A673 (cell line): ENCODE data around the gene DGKA. TPM values are rescaled to one million over a fixed set of nuclear protein-coding genes. Genes with fewer than 3 reads are reported as not detected.
A peak's percentile ranks its signal among the peaks of the same experiment; 100 is the strongest.

ENCODE experiments used
- BruUV-seq: library from RNA; stranded (reverse); fragments of 400-500 nt; replicated peaks from 2 replicates; lab custom pipeline; 2021; lab: Mats Ljungman, UMichigan
- CTCF ChIA-PET: fragments of 300-600 bp; sonication (Branson Sonifier 250); formaldehyde crosslinking; loops from one replicate; lab custom pipeline; 2022; ENCODE audit warnings: antibody characterized with exemption; lab: Charles Lee
- POLR2A ChIA-PET: fragments of 300-600 bp; sonication (Branson Sonifier 250); formaldehyde crosslinking; loops from one replicate; lab custom pipeline; 2022; ENCODE audit warnings: antibody characterized with exemption; ENCODE audit not compliant: low non-redundant PET; lab: Charles Lee
- DNase-seq: peaks from one replicate; pipeline ENCODE4 v3.0.0-alpha.2; 2015; ENCODE audit warnings: low spot score
- H3K27ac ChIP-seq: fragments of 200-600 bp; sonication (generic); 2 replicates; pipeline ENCODE4 v1.5.1; 2016; ENCODE audit warnings: mixed run types, low read depth, mild to moderate bottlenecking, mixed read lengths, antibody characterized with exemption, low read length; ENCODE audit not compliant: poor library complexity, severe bottlenecking
- H3K27me3 ChIP-seq: fragments of 200-600 bp; sonication (generic); replicated peaks from 2 replicates; pipeline ENCODE4 v1.6.1; 2017; ENCODE audit warnings: mixed run types, low read depth, mild to moderate bottlenecking, mixed read lengths, antibody characterized with exemption, low read length; ENCODE audit not compliant: insufficient read depth, poor library complexity
- H3K36me3 ChIP-seq: fragments of 200-600 bp; sonication (generic); 2 replicates; pipeline ENCODE4 v1.6.1; 2016; ENCODE audit warnings: mixed run types, mild to moderate bottlenecking, mixed read lengths, antibody characterized with exemption, low read length; ENCODE audit not compliant: insufficient read depth, poor library complexity, severe bottlenecking
- H3K4me1 ChIP-seq: fragments of 200-600 bp; sonication (generic); 2 replicates; pipeline ENCODE4 v1.6.1; 2017; ENCODE audit warnings: mixed run types, mild to moderate bottlenecking, mixed read lengths, antibody characterized with exemption, low read length; ENCODE audit not compliant: insufficient read depth, poor library complexity, severe bottlenecking
- H3K4me3 ChIP-seq: fragments of 200-600 bp; sonication (generic); 2 replicates; pipeline ENCODE4 v1.5.1; 2016; ENCODE audit warnings: low read depth, mixed run types, mild to moderate bottlenecking, mixed read lengths, low read length; ENCODE audit not compliant: poor library complexity, severe bottlenecking
- H3K9me3 ChIP-seq: fragments of 200-600 bp; sonication (generic); 2 replicates; pipeline ENCODE4 v1.6.1; 2016; ENCODE audit warnings: mixed run types, low read depth, mild to moderate bottlenecking, mixed read lengths, antibody characterized with exemption, low read length; ENCODE audit not compliant: poor library complexity, severe bottlenecking
- EZH2 ChIP-seq: fragments of 200-600 bp; sonication (generic); IDR thresholded peaks from 2 replicates; pipeline ENCODE4 v1.6.1; 2017; ENCODE audit warnings: borderline replicate concordance, low read depth, mild to moderate bottlenecking, mixed read lengths, antibody characterized with exemption, low read length; ENCODE audit not compliant: poor library complexity, severe bottlenecking
- intact Hi-C: fragments of 100-400 bp; cut with micrococcal nuclease; formaldehyde crosslinking; loops from one replicate; pipeline ENCODE4 v1.10.0; 2022; ENCODE audit not compliant: unreplicated experiment
- total RNA-seq: library from RNA; stranded (reverse); gene quantifications from 2 replicates; pipeline ENCODE4 v1.2.3, GENCODE V29; 2021
- TF ChIP-seq, protein P1 (sequence below): fragments of 300-800, 200-600 bp; sonication (generic); conservative IDR thresholded peaks from 2 replicates; pipeline ENCODE4 v1.5.1; 2017; ENCODE audit warnings: low read depth, mild to moderate bottlenecking, antibody characterized with exemption, low read length, moderate library complexity, mixed read lengths

DGKA gene
- total RNA-seq, 1 experiment from 2014 or later = 10.1 TPM

- peaks cover 26% of the 10 kb centered on the region for H3K4me1 ChIP-seq
- DNase-seq = no peak
- H3K27me3 ChIP-seq = no peaks in the 10 kb centered on the region
- ChIA-PET POLR2A (interaction anchor here (0.7 kb wide), 1 partner anchor 47 kb away, joined by 3 read pairs; the partner anchor contains the start of gene RAB5B), CTCF (interaction anchor here (0.6 to 0.7 kb wide), 5 partner anchors 11 to 96 kb away, joined by 3 to 5 read pairs (median 3); no protein-coding TSS in a partner anchor)
- H3K9me3 ChIP-seq = no peaks in the 10 kb centered on the region
- peak overlapping the region; percentile 95 for H3K27ac ChIP-seq
- BruUV-seq = TSS peak; percentile 68
- TF ChIP-seq, protein P1, sequence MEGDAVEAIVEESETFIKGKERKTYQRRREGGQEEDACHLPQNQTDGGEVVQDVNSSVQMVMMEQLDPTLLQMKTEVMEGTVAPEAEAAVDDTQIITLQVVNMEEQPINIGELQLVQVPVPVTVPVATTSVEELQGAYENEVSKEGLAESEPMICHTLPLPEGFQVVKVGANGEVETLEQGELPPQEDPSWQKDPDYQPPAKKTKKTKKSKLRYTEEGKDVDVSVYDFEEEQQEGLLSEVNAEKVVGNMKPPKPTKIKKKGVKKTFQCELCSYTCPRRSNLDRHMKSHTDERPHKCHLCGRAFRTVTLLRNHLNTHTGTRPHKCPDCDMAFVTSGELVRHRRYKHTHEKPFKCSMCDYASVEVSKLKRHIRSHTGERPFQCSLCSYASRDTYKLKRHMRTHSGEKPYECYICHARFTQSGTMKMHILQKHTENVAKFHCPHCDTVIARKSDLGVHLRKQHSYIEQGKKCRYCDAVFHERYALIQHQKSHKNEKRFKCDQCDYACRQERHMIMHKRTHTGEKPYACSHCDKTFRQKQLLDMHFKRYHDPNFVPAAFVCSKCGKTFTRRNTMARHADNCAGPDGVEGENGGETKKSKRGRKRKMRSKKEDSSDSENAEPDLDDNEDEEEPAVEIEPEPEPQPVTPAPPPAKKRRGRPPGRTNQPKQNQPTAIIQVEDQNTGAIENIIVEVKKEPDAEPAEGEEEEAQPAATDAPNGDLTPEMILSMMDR = no peak
- no peak for TF ChIP-seq EZH2
- H3K4me3 ChIP-seq = peak overlapping the region; percentile 91
- H3K36me3 ChIP-seq = peaks cover 5% of the 10 kb centered on the region
- intact Hi-C loops = loop anchor here (2.0 kb wide), 3 partner anchors 95 to 187 kb away; no protein-coding TSS in a partner anchor
Observed at GRCh38 chr12:55925870-55926737, 4.9 kb upstream of the DGKA start.

GRCh38 chr12:55926738-55927587, 4.0 kb upstream of the DGKA start:
- intact Hi-C loops = loop anchor here (2.0 kb wide), 3 partner anchors 96 to 188 kb away; no protein-coding TSS in a partner anchor

More at GRCh38 chr12:55926738-55927587, 4.0 kb upstream of the DGKA start:
- ChIA-PET CTCF (interaction anchor here (0.6 to 0.7 kb wide), 5 partner anchors 10 to 188 kb away, joined by 3 to 10 read pairs (median 3); no protein-coding TSS in a partner anchor), POLR2A (interaction anchor here (0.7 kb wide), 1 partner anchor 47 kb away, joined by 3 read pairs; the partner anchor contains the start of gene RAB5B)
- TF ChIP-seq, protein P1 = peak; percentile 96
- TF ChIP-seq EZH2 = no peak
- no TSS peak for BruUV-seq
- no peaks in the 10 kb centered on the region for H3K9me3 ChIP-seq
- H3K27ac ChIP-seq = peak overlapping the region; percentile 95
- H3K4me3 ChIP-seq = peak overlapping the region; percentile 91
- peaks cover 5% of the 10 kb centered on the region for H3K36me3 ChIP-seq
- peak; percentile 97 for DNase-seq
- peaks cover 32% of the 10 kb centered on the region for H3K4me1 ChIP-seq
- H3K27me3 ChIP-seq = no peaks in the 10 kb centered on the region
